NK-92 (cell line): ENCODE results near the gene CPA5.

Experiments
- DNase-seq: peaks from one replicate; lab custom pipeline; 2025; ENCODE audit not compliant: unreplicated experiment; lab: John Stamatoyannopoulos, UW

CPA5 gene

GRCh38 chr7:130395421-130395820 is 50.8 kb downstream of the CPA5 start:
- DNase-seq: no peak

- DNase-seq: no peak
Observed at GRCh38 chr7:130396109-130396508, 51.5 kb downstream of the CPA5 start.

GRCh38 chr7:130397051-130397757 is 52.6 kb downstream of the CPA5 start:
- no peak for DNase-seq

- DNase-seq: no peak
Observed at GRCh38 chr7:130397758-130398073, 53.1 kb downstream of the CPA5 start.

GRCh38 chr7:130398526-130399090 is 54.0 kb downstream of the CPA5 start:
- DNase-seq: no peak

- no peak for DNase-seq
Observed at GRCh38 chr7:130400120-130400572, 55.5 kb downstream of the CPA5 start.

GRCh38 chr7:130401101-130401500 is 56.5 kb downstream of the CPA5 start:
- no peak for DNase-seq

- no peak for DNase-seq
Observed at GRCh38 chr7:130401578-130401977, 57.0 kb downstream of the CPA5 start.

GRCh38 chr7:130405003-130405402 is 60.4 kb downstream of the CPA5 start:
- no peak for DNase-seq

GRCh38 chr7:130409067-130409711 is 64.6 kb downstream of the CPA5 start:
- no peak for DNase-seq

GRCh38 chr7:130409712-130410072 is 65.1 kb downstream of the CPA5 start:
- DNase-seq: no peak

GRCh38 chr7:130410868-130411541 is 66.4 kb downstream of the CPA5 start:
- no peak for DNase-seq

GRCh38 chr7:130413201-130413600 is 68.6 kb downstream of the CPA5 start:
- DNase-seq: no peak

- DNase-seq: no peak
Observed at GRCh38 chr7:130415006-130415405, 70.4 kb downstream of the CPA5 start.

- no peak for DNase-seq
Observed at GRCh38 chr7:130417213-130417612, 72.6 kb downstream of the CPA5 start.

GRCh38 chr7:130418306-130418705 is 73.7 kb downstream of the CPA5 start:
- DNase-seq: no peak
